ENCODE results near the gene RTP1.

DNA sequence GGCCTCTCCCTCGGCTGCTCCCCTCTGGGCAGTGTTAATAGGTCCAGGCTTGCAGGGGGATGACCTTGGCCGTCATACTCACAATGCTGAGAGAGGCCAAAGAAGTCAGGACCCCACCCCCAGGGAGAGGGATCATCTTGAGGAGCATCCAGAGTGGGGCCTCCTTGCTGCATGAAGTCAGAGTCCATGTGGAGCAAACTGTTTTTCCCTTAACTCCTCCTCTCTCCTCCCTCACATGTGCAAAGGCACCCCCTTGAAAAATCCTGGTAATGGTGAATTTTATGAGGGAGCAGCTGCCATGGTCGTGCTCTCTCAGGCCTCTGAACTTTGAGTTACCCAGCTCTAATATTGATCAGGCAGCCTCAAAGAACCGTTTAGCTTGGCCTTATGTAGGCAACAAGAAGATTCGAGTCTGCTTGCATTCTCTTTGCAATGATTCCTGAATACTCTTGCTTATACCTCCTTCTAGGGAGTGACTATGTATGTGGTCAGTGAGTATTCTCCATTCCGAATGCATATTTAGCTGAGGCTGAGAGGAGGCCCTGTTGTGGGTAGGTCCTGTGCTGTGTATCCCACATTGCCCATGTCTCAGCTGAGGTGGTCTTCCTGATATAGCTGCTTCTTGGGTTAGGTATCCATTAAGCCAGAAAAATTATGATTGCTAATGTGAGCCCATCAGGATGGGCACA lies 34.9 kb upstream of the RTP1 start:
- TF ChIP-seq, protein P1, sequence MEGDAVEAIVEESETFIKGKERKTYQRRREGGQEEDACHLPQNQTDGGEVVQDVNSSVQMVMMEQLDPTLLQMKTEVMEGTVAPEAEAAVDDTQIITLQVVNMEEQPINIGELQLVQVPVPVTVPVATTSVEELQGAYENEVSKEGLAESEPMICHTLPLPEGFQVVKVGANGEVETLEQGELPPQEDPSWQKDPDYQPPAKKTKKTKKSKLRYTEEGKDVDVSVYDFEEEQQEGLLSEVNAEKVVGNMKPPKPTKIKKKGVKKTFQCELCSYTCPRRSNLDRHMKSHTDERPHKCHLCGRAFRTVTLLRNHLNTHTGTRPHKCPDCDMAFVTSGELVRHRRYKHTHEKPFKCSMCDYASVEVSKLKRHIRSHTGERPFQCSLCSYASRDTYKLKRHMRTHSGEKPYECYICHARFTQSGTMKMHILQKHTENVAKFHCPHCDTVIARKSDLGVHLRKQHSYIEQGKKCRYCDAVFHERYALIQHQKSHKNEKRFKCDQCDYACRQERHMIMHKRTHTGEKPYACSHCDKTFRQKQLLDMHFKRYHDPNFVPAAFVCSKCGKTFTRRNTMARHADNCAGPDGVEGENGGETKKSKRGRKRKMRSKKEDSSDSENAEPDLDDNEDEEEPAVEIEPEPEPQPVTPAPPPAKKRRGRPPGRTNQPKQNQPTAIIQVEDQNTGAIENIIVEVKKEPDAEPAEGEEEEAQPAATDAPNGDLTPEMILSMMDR (conservative IDR thresholded peaks at IDR 0.05) = no peak
- TF ChIP-seq ZFX (IDR thresholded peaks at IDR 0.05) = no peak
